K562 (cell line): ENCODE data around the gene QSOX2. TPM values are rescaled to one million over a fixed set of nuclear protein-coding genes. Genes with fewer than 3 reads are reported as not detected.

Source experiments
- ATAC-seq: fragments of 200-7000 bp; cut with Tn5 transposase; 3 replicates; pipeline ENCODE4 v1.9.1; 2020; ENCODE audit warnings: moderate library complexity
- BruUV-seq: library from RNA; stranded (reverse); fragments of 400-500 nt; replicated peaks from 2 replicates; lab custom pipeline; 2021; lab: Mats Ljungman, UMichigan
- CTCF ChIA-PET: fragments of 300-600 bp; formaldehyde crosslinking; extraction: SDS; loops from one replicate; lab custom pipeline; 2021; ENCODE audit warnings: low intra/inter-chr PET ratio; lab: Yijun Ruan, JAX
- POLR2A ChIA-PET: fragments of 300-600, 350-650 bp; sonication (Branson Sonifier 250); formaldehyde crosslinking; extraction: SDS; loops from one replicate; lab custom pipeline; 2021; ENCODE audit warnings: antibody characterized with exemption, inconsistent platforms; lab: Yijun Ruan, JAX
- DNase-seq, 4 experiments: peaks; one replicate each; pipeline versions ENCODE4 v3.0.0 to v3.0.0-alpha.2; 2011 to 2018; ENCODE audit warnings: low spot score in 3 of 4, mixed read lengths in 3 of 4; ENCODE audit errors: extremely low read depth in 1 of 4
- FAIRE-seq: peaks from 2 replicates; lab custom pipeline; 2011; peaks lifted over from hg19 to GRCh38; lab: Jason Lieb, UNC
- H2AFZ ChIP-seq: 2 replicates; pipeline ENCODE4 v1.6.0; 2011; ENCODE audit warnings: low read depth, low read length, control low read depth, inconsistent platforms
- H3K27ac ChIP-seq: fragments of 200-600 bp; 3 replicates; pipeline ENCODE4 v1.8.0; 2011; ENCODE audit warnings: low read depth, mild to moderate bottlenecking, control low read depth, inconsistent platforms, low read length, moderate library complexity, mixed read lengths; ENCODE audit errors: extremely low read depth
- H3K27me3 ChIP-seq, 2 experiments: fragments of 300-600 bp in 1 of 2; 2 replicates in 1 of 2; 3 replicates in 1 of 2; pipeline versions ENCODE4 v1.6.0 to v1.8.0; 2011; ENCODE audit warnings: inconsistent platforms in 2 of 2, low read length in 2 of 2, mild to moderate bottlenecking in 1 of 2, mixed read lengths in 1 of 2, moderate library complexity in 1 of 2; ENCODE audit not compliant: control insufficient read depth in 2 of 2, insufficient read depth in 2 of 2
- H3K36me3 ChIP-seq: fragments of 300-600 bp; 3 replicates; pipeline ENCODE4 v1.8.0; 2011; ENCODE audit warnings: mild to moderate bottlenecking, low read length, inconsistent platforms; ENCODE audit not compliant: control insufficient read depth, insufficient read depth
- H3K4me1 ChIP-seq, 2 experiments: fragments of 200-600 bp in 1 of 2; replicated peaks in 1 of 2; 2 replicates in 1 of 2; 3 replicates in 1 of 2; pipeline versions ENCODE4 v1.5.1 to v1.8.0; 2011; ENCODE audit warnings: inconsistent platforms in 2 of 2, low read length in 2 of 2, mild to moderate bottlenecking in 1 of 2, mixed read lengths in 1 of 2, moderate library complexity in 1 of 2; ENCODE audit not compliant: control insufficient read depth in 2 of 2, insufficient read depth in 2 of 2
- H3K4me2 ChIP-seq: 2 replicates; pipeline ENCODE4 v1.6.1; 2011; ENCODE audit warnings: low read length, control low read depth, inconsistent platforms, mixed read lengths; ENCODE audit not compliant: insufficient read depth
- H3K4me3 ChIP-seq: fragments of 200-600 bp; sonication (generic), shearing (Covaris generic); 2 replicates; pipeline ENCODE4 v1.5.1; 2016; ENCODE audit warnings: control low read depth, inconsistent platforms
- H3K79me2 ChIP-seq: fragments of 200-600 bp; 3 replicates; pipeline ENCODE4 v1.8.0; 2011; ENCODE audit warnings: low read length, inconsistent platforms; ENCODE audit not compliant: control insufficient read depth, insufficient read depth
- H3K9ac ChIP-seq, 2 experiments: 2 replicates each; pipeline versions ENCODE4 v1.6.0 to v1.6.1; 2011; ENCODE audit warnings: low read depth in 2 of 2, low read length in 2 of 2, control low read depth in 1 of 2, inconsistent platforms in 1 of 2, mild to moderate bottlenecking in 1 of 2, mixed read lengths in 1 of 2; ENCODE audit not compliant: insufficient read depth in 1 of 2
- H3K9me1 ChIP-seq: one replicate; pipeline ENCODE4 v1.6.0; 2011; ENCODE audit warnings: inconsistent platforms, mild to moderate bottlenecking, low read length, moderate library complexity; ENCODE audit not compliant: control insufficient read depth, insufficient read depth
- H3K9me3 ChIP-seq: replicated peaks from 2 replicates; pipeline ENCODE4 v1.5.1; 2011; ENCODE audit warnings: low read depth, low read length, inconsistent platforms; ENCODE audit not compliant: control insufficient read depth, insufficient read depth
- H4K20me1 ChIP-seq: replicated peaks from 2 replicates; pipeline ENCODE4 v1.6.1; 2011; ENCODE audit warnings: low read length, inconsistent platforms, mixed read lengths; ENCODE audit not compliant: control insufficient read depth, insufficient read depth
- ASH1L ChIP-seq: fragments of 450-650 bp; IDR thresholded peaks from 2 replicates; pipeline ENCODE4 v1.6.1; 2018; ENCODE audit warnings: borderline replicate concordance, mild to moderate bottlenecking, low read depth; ENCODE audit not compliant: partially characterized antibody
- CBX5 ChIP-seq: IDR thresholded peaks from 2 replicates; pipeline ENCODE4 v1.6.1; 2014; ENCODE audit warnings: low read depth, borderline replicate concordance
- EWSR1 ChIP-seq: fragments of 450-650 bp; IDR thresholded peaks from 2 replicates; pipeline ENCODE4 v1.6.1; 2018; ENCODE audit warnings: borderline replicate concordance, mild to moderate bottlenecking, low read depth, moderate library complexity; ENCODE audit not compliant: partially characterized antibody
- POLR2AphosphoS2 ChIP-seq: IDR thresholded peaks from 2 replicates; pipeline ENCODE4 v1.6.1; 2012; ENCODE audit warnings: low read length, improper control_type of control experiment
- TAF1 ChIP-seq: IDR thresholded peaks from 2 replicates; pipeline ENCODE4 v1.6.1; 2011; ENCODE audit warnings: mild to moderate bottlenecking, low read length, moderate library complexity; ENCODE audit not compliant: insufficient read depth, control insufficient read depth, severe bottlenecking; ENCODE audit errors: extremely low read depth
- YBX1 ChIP-seq: fragments of 450-650 bp; IDR thresholded peaks from 2 replicates; pipeline ENCODE4 v1.7.1; 2016; ENCODE audit warnings: mild to moderate bottlenecking
- ZNF274 ChIP-seq: IDR thresholded peaks from 2 replicates; pipeline ENCODE4 v1.6.1; 2011; ENCODE audit warnings: low read depth, mild to moderate bottlenecking, low read length, moderate library complexity, borderline replicate concordance
- ZNF584 ChIP-seq: fragments of 200-800 bp; sonication (Bioruptor generic); IDR thresholded peaks from 2 replicates; pipeline ENCODE4 v1.6.1; 2016; ENCODE audit warnings: low read depth, mild to moderate bottlenecking, missing genetic modification characterization, missing compliant biosample characterization
- WGBS: fragments of 100-300 bp; shearing (Covaris generic); methylation state at CpG from one replicate; pipeline ENCODE4 v1.1.6; 2016; ENCODE audit warnings: low coverage, mixed read lengths; ENCODE audit not compliant: insufficient coverage; ENCODE audit errors: missing lambda C conversion rate; 5-methylcytosine and 5-hydroxymethylcytosine counted together
- in situ Hi-C: fragments of 300-500 bp; cut with MboI; formaldehyde crosslinking; loops from 4 replicates; pipeline ENCODE4 v1.15.0; 2018; ENCODE audit warnings: inconsistent platforms, mixed read lengths
- intact Hi-C: fragments of 100-400 bp; cut with micrococcal nuclease; formaldehyde crosslinking; loops from 2 replicates; pipeline ENCODE4 v1.14.2; 2022
- polyA plus RNA-seq, 8 experiments: library from polyadenylated mRNA; depleted of rRNA in 4 of 8; stranded (reverse) in 5 of 8; unstranded in 3 of 8; fragments of >200 nt; fragmentation: Nextera tagmentation in 2 of 8; fragmentation: Illumina TruSeq in 1 of 8; extraction: Ambion mirVana in 2 of 8; extraction: Trizol in 1 of 8; gene quantifications; 2 replicates each; pipeline versions ENCODE4 v1.2.1 to v1.2.3, GENCODE V29; 2011 to 2014; ENCODE audit warnings: inconsistent platforms in 1 of 8, missing spikeins in 1 of 8
- total RNA-seq, 7 experiments: library from RNA; depleted of rRNA in 6 of 7; stranded (reverse); fragments of >200 nt in 6 of 7; fragmentation: Illumina TruSeq in 2 of 7; extraction: Trizol in 2 of 7; gene quantifications; 2 replicates each; pipeline versions ENCODE4 v1.2.1 to v1.2.3, GENCODE V29; 2011 to 2021; ENCODE audit warnings: low replicate concordance in 1 of 7
- TF ChIP-seq, protein P1 (sequence below): sonication (generic); formaldehyde crosslinking; IDR thresholded peaks from 2 replicates; pipeline ENCODE4 v1.8.0; 2023; ENCODE audit warnings: mild to moderate bottlenecking, missing genetic modification reagents
- TF ChIP-seq, protein P2 (sequence below), 2 experiments: fragments of 450-650 bp; IDR thresholded peaks; 2 replicates each; pipeline ENCODE4 v1.6.1; 2016; ENCODE audit warnings: mild to moderate bottlenecking in 2 of 2, borderline replicate concordance in 1 of 2, low read depth in 1 of 2, moderate library complexity in 1 of 2

Gene QSOX2
- total and polyA plus RNA-seq, 9 of the 15 experiments (the other 6 are each of a cell fraction or from before 2014, with no cell fraction given): 0.51 to 23.7 (median 12.7) TPM

DNA sequence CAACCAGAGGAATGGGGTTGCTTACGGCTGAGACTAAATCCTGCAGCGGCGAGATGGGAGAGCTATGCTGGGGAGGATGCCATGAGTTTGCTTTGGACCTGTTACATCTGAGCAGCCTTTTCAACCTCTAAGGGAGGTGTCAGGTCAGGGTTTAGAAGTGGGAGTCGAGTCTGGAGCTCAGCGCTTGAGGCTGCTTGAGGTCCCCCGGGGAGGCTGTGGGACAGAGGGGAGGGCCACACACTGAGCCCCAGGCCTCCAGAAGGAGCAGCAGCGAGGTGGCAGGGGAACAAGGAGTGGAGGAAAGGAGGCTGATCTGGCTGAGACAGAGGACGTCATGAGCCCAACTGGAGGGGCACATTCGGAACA, 1.9 kb upstream of the QSOX2 start:
- WGBS: 18% methylated on average over 5 of the region's 9 CpGs

More for the DNA sequence above, 1.9 kb upstream of the QSOX2 start:
- Histone ChIP-seq H3K27me3 (peaks cover 10 to 51% of the 10 kb centered on the region in 2 experiments; a peak in 4 of 5 replicates), H2AFZ (no peak overlapping the region), H3K9me3 (no peaks in the 10 kb centered on the region), H3K4me2 (no peak overlapping the region), H3K9ac (peak overlapping the region in 1 of 2 experiments; percentile 24; a peak in 1 of 4 replicates), H3K4me3 (no peak overlapping the region), H3K79me2 (peaks cover 29% of the 10 kb centered on the region), H4K20me1 (peaks cover 18% of the 10 kb centered on the region; the same call in 1 of the 2 replicates), H3K36me3 (peaks cover 15% of the 10 kb centered on the region), H3K9me1 (no peaks in the 10 kb centered on the region), H3K4me1 (peaks cover 27 to 58% of the 10 kb centered on the region in 2 experiments), H3K27ac (no peak overlapping the region)
- BruUV-seq: no TSS peak
- CTCF ChIA-PET: no interaction called here
- TF ChIP-seq EWSR1 (no peak), ASH1L (no peak), YBX1 (no peak), CBX5 (no peak), ZNF274 (no peak), ZNF584 (CRISPR knock-in tag) (no peak), TAF1 (no peak), POLR2AphosphoS2 (no peak)
- TF ChIP-seq, protein P1, sequence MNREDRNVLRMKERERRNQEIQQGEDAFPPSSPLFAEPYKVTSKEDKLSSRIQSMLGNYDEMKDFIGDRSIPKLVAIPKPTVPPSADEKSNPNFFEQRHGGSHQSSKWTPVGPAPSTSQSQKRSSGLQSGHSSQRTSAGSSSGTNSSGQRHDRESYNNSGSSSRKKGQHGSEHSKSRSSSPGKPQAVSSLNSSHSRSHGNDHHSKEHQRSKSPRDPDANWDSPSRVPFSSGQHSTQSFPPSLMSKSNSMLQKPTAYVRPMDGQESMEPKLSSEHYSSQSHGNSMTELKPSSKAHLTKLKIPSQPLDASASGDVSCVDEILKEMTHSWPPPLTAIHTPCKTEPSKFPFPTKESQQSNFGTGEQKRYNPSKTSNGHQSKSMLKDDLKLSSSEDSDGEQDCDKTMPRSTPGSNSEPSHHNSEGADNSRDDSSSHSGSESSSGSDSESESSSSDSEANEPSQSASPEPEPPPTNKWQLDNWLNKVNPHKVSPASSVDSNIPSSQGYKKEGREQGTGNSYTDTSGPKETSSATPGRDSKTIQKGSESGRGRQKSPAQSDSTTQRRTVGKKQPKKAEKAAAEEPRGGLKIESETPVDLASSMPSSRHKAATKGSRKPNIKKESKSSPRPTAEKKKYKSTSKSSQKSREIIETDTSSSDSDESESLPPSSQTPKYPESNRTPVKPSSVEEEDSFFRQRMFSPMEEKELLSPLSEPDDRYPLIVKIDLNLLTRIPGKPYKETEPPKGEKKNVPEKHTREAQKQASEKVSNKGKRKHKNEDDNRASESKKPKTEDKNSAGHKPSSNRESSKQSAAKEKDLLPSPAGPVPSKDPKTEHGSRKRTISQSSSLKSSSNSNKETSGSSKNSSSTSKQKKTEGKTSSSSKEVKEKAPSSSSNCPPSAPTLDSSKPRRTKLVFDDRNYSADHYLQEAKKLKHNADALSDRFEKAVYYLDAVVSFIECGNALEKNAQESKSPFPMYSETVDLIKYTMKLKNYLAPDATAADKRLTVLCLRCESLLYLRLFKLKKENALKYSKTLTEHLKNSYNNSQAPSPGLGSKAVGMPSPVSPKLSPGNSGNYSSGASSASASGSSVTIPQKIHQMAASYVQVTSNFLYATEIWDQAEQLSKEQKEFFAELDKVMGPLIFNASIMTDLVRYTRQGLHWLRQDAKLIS: no peak
- TF ChIP-seq, protein P2, sequence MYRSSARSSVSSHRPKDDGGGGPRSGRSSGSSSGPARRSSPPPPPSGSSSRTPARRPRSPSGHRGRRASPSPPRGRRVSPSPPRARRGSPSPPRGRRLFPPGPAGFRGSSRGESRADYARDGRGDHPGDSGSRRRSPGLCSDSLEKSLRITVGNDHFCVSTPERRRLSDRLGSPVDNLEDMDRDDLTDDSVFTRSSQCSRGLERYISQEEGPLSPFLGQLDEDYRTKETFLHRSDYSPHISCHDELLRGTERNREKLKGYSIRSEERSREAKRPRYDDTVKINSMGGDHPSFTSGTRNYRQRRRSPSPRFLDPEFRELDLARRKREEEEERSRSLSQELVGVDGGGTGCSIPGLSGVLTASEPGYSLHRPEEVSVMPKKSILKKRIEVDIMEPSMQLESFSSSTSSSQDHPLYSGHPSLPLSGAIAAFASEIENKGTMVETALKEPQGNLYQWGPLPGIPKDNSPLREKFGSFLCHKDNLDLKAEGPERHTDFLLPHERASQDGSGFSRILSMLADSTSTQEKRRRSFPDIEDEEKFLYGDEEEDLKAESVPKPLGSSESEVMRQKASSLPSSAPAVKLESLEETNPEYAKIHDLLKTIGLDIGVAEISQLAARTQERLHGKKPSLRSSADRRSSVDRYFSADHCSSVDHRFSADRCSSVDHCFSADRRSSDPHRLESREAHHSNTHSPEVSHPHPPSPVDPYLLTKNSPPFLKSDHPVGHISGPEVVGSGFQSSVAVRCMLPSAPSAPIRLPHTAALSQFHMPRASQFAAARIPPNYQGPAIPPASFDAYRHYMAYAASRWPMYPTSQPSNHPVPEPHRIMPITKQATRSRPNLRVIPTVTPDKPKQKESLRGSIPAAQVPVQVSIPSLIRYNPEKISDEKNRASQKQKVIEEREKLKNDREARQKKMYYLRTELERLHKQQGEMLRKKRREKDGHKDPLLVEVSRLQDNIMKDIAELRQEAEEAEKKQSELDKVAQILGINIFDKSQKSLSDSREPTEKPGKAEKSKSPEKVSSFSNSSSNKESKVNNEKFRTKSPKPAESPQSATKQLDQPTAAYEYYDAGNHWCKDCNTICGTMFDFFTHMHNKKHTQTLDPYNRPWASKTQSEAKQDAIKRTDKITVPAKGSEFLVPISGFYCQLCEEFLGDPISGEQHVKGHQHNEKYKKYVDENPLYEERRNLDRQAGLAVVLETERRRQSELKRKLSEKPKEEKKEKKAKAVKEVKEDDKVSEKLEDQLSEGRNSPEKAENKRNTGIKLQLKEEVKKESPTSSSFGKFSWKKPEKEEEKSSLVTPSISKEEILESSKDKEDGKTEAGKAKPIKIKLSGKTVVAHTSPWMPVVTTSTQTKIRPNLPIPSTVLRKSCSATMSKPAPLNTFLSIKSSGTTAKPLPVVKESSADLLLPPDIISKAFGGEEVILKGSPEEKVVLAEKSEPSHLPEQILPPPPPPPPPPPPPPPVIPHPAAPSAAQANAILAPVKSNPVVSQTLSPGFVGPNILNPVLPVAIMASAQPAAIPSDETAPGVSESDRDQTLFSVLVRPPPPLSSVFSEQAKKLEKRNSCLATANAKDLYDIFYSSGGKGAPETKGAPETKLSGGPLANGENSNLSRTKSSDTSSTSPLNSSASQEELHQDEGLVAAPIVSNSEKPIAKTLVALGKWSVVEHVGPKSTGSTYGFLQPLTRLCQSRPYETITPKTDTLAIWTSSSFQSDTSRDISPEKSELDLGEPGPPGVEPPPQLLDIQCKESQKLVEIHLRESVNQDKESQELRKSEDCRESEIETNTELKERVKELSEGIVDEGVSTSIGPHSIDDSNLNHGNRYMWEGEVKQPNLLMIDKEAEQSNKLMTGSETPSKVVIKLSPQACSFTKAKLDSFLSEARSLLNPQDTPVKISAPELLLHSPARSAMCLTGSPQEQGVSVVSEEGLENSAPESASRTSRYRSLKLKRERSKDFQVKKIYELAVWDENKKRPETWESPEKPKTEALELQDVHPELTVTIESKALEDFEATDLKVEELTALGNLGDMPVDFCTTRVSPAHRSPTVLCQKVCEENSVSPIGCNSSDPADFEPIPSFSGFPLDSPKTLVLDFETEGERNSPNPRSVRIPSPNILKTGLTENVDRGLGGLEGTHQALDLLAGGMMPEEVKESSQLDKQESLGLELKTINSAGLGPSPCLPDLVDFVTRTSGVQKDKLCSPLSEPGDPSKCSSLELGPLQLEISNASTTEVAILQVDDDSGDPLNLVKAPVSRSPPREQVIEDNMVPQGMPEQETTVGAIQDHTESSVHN (IDR thresholded peaks at IDR 0.05; ENCODE audit: borderline replicate concordance in 1 of 2, low read depth in 1 of 2): no peak
- FAIRE-seq (no peak), ATAC-seq (no peak), DNase-seq (no peak)
- intact Hi-C loops (no loop called here), in situ Hi-C loops (no loop called here)
- POLR2A ChIA-PET: interaction anchor here (0.6 to 1.2 kb wide), 2 partner anchors 9 to 30 kb away, joined by 3 to 5 read pairs; no protein-coding TSS in a partner anchor
